ENCODE results near the gene TMF1.

The TMF1 gene

DNA sequence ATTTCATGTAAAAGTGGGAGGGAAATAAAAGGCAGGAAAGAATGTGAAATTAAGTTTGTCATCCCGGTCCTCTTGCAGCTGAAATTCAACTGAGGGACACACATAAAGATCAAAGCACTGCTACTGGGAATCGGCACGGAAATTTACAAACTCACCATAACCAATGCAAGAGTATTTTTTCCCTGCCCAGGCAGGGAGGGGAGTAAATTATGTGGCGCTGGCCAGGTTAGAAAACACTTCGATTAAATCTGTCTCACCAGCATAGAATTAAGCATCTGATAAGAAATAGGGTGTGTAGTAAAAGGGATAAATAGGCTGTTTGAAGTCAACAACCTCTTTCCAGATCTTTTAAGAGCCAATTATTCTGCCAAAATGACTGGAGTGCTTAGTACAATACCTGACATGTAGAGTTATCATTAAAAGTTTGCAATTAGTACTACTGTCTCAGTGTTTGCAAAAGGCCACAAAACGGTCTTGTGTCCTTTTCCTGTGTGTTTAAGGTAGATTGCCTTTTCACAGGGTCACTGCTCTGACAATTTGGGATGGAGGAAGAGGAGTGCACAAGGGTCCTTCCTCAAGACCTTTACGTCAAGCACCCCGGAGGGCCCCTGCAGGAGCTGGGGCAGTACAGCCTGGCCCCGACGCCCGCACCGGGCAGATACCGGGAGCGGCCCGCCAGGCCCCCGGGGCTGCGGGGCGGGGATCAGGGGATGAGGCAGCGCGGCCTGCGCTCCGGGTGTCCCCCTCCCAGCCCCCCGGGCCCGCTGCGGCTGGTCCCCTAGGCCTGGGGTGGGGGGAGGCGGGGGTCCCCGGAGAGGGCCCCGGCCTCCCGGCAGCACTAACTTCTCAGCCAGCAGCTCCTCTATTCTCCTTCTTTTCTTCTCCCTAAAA, 27.4 kb upstream of the TMF1 start:
- TF ChIP-seq, protein P1, sequence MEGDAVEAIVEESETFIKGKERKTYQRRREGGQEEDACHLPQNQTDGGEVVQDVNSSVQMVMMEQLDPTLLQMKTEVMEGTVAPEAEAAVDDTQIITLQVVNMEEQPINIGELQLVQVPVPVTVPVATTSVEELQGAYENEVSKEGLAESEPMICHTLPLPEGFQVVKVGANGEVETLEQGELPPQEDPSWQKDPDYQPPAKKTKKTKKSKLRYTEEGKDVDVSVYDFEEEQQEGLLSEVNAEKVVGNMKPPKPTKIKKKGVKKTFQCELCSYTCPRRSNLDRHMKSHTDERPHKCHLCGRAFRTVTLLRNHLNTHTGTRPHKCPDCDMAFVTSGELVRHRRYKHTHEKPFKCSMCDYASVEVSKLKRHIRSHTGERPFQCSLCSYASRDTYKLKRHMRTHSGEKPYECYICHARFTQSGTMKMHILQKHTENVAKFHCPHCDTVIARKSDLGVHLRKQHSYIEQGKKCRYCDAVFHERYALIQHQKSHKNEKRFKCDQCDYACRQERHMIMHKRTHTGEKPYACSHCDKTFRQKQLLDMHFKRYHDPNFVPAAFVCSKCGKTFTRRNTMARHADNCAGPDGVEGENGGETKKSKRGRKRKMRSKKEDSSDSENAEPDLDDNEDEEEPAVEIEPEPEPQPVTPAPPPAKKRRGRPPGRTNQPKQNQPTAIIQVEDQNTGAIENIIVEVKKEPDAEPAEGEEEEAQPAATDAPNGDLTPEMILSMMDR (IDR thresholded peaks at IDR 0.05; ENCODE audit: extremely low read depth, missing control alignments) = no peak
- peak; percentile 18 for DNase-seq (ENCODE audit: low spot score)

DNA sequence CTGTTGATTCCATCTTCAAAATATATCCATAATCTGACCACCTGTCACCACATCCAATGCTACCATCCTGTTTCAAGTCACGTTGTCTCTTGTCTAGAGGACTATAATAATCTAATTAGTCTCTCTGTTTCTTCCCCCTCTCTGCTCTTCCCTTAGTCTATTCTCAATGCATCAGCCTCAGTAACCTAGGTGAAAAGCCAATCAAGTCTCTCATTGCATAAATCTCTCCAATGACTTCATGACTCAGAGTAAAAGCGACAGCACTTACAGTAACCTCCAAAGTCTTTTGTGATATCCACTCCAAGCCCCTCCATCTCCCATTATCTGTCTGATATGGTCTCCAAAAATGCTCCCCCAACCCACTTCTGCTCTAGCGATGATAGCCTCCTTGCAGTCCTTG, 20.8 kb upstream of the TMF1 start:
- DNase-seq (ENCODE audit: low spot score) = no peak
- TF ChIP-seq, protein P1 (IDR thresholded peaks at IDR 0.05; ENCODE audit: extremely low read depth, missing control alignments) = no peak

DNA sequence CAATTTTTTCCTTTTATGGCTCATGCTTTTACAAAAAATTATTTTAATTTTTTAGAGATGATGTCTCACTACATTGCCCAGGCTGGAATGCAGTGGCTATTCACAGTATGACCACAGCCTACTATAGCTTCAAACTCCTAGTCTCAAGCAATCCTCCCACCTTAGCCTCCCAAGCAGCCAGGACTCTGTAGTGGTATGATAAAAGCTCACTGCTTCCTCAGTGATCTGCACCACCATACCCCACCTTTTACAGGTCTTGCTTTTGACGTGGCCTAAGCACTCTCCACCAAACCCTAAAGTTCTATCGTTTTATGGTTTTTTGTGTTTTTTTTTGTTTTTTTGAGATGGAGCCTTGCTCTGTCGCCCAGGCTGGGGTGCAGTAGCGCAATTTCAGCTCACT, 14.0 kb upstream of the TMF1 start:
- DNase-seq (ENCODE audit: low spot score) = no peak
- TF ChIP-seq, protein P1 (IDR thresholded peaks at IDR 0.05; ENCODE audit: extremely low read depth, missing control alignments) = no peak

DNA sequence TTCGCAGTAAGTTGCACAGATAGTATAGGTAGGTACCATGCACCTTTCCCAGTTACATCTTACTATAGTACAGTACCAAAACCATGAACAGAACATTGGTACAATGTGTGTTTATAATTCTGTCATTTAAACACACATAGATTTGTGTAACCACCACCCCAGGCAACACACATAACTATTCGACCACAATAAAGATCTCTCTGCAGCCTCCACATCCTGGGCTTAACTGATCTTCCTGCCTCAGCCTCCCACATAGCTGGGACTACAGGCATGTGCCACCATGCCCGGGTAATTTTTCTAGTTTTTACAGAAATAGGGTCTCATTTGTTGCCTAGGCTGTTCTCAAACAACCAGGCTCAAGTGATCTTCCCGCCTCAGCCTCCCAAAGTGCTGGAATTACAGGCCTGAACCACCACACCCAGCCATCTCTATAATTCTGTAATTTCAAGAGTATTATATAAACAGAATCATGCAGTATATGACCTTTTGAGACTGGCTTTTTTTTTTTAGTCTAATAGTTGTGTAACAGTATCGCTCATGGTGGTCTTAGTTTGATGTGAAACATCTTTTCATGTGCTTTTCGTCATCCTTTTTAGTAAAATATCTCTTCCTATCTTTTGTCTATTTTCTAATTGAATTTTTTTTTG, 13.3 kb upstream of the TMF1 start:
- DNase-seq (ENCODE audit: low spot score) = no peak
- TF ChIP-seq, protein P1 (IDR thresholded peaks at IDR 0.05; ENCODE audit: extremely low read depth, missing control alignments) = no peak

DNA sequence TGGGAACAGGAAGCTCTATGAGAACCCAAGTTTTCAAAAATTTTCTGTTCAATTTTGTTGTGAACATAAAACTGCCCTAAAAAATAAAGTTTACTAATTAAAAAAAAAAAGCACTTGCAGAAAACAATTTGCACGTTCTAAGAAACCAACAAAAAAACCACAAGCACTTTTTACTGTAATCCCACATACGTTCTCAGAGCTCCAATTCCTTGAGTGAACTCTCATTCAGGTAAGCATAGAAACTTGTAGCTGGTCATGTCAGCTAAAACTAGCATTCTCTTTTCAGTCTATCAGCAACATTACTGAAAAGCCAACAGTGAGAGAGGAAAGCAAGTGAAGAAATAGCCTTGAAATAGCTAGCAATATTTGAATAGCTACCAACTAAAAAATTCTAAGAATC, 11.5 kb upstream of the TMF1 start:
- no peak for DNase-seq (ENCODE audit: low spot score)
- TF ChIP-seq, protein P1 (IDR thresholded peaks at IDR 0.05; ENCODE audit: extremely low read depth, missing control alignments) = no peak

DNA sequence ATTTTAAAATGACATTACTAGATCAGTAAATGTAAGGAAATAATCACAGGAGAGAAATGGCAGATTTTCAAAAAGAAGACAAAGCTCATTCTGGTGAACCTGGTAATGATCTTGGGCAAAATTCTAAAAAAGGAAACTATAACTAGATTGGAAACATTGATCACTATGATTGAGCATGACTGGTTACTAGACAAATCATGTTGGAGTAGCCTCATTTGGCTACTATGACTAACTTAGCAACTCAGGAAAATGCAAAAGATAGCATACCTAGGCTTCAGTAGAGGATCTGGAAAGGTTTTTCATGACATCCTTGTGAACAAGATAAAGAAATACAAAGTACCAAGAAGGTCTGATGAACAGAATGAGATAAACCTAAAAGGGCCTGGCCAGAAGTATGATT, 7.6 kb upstream of the TMF1 start:
- TF ChIP-seq, protein P1 (IDR thresholded peaks at IDR 0.05; ENCODE audit: extremely low read depth, missing control alignments) = no peak
- DNase-seq (ENCODE audit: low spot score) = no peak

DNA sequence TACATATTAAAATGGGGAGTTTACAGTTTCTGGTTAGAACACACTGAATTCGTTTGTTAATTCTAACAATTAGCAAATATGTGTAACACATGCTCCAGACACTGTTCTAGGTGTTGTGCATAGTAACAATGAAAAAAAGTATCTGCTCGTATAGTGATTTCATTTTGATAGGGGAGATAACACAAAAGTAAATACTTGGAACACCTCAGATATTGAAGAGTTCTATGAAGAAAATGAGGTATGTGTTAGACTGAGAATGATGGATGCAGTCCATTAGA, 6.8 kb upstream of the TMF1 start:
- TF ChIP-seq, protein P1 (IDR thresholded peaks at IDR 0.05; ENCODE audit: extremely low read depth, missing control alignments) = no peak
- no peak for DNase-seq (ENCODE audit: low spot score)

All from GM20000 (cell line).